Tibial nerve (tissue), 4 donors: ENCODE results near the gene ZNF471. TPM values are rescaled to one million over a fixed set of nuclear protein-coding genes. Genes with fewer than 3 reads are reported as not detected.

ENCODE experiments used
- DNase-seq, 2 donors: peaks; one replicate each; pipeline ENCODE4 v3.0.0-alpha.2; 2019; ENCODE audit warnings: low spot score in 2 of 2
- H3K27ac ChIP-seq, 4 donors: fragments of 200-600 bp; sonication (generic) in 3 of 4; one replicate each; pipeline ENCODE4 v1.5.1; 2017 to 2019; ENCODE audit warnings: mild to moderate bottlenecking in 1 of 4
- H3K27me3 ChIP-seq, 2 donors: fragments of 200-600 bp; sonication (generic) in 1 of 2; one replicate each; pipeline versions ENCODE4 v1.5.1 to v1.6.0; 2017 to 2019
- H3K36me3 ChIP-seq, 3 donors: fragments of 200-600 bp; sonication (generic); one replicate each; pipeline ENCODE4 v1.5.1; 2018 to 2019
- H3K4me1 ChIP-seq, 4 donors: fragments of 200-600 bp; sonication (generic) in 3 of 4; one replicate each; pipeline ENCODE4 v1.5.1; 2017 to 2019
- H3K4me3 ChIP-seq, 4 donors: fragments of 200-600 bp; sonication (generic) in 3 of 4; one replicate each; pipeline ENCODE4 v1.5.1; 2017 to 2019; ENCODE audit warnings: mild to moderate bottlenecking in 1 of 4, moderate library complexity in 1 of 4
- H3K9me3 ChIP-seq, 4 donors: fragments of 200-600 bp; sonication (generic) in 3 of 4; one replicate each; pipeline ENCODE4 v1.5.1; 2017 to 2019
- CTCF ChIP-seq, 5 experiments: fragments of 200-600 bp in 3 of 5; fragments of 450-650 bp in 2 of 5; sonication (generic) in 3 of 5; IDR thresholded peaks; one replicate each; pipeline ENCODE4 v1.5.1; 2016 to 2019; ENCODE audit warnings: antibody characterized with exemption in 5 of 5, mild to moderate bottlenecking in 3 of 5, moderate library complexity in 2 of 5
- EP300 ChIP-seq, 2 donors: sonication (generic); formaldehyde crosslinking; IDR thresholded peaks; one replicate each; pipeline ENCODE4 v1.6.1; 2017; ENCODE audit warnings: antibody characterized with exemption in 2 of 2, mild to moderate bottlenecking in 1 of 2
- POLR2A ChIP-seq, 2 donors: fragments of 450-650 bp; IDR thresholded peaks; one replicate each; pipeline ENCODE4 v1.6.1; 2017; ENCODE audit warnings: antibody characterized with exemption in 2 of 2, mild to moderate bottlenecking in 2 of 2, moderate library complexity in 2 of 2
- WGBS, 2 donors: methylation state at CpG; one replicate each; pipeline ENCODE4 v1.1.5; 2018; 5-methylcytosine and 5-hydroxymethylcytosine counted together
- total RNA-seq, 4 donors: library from RNA; depleted of rRNA; stranded (reverse); fragments of >200 nt; gene quantifications; one replicate each; pipeline ENCODE4 v1.1.0, GENCODE V29; 2016

The ZNF471 gene
- total RNA-seq, 4 donors from 2014 or later: 9.4 to 15.6 (median 11.3) TPM

GRCh38 chr19:56572589-56572988 lies 64.9 kb downstream of the ZNF471 start:
- no peak for DNase-seq
- H3K4me3 ChIP-seq: no peak overlapping the region
- no peak overlapping the region for H3K27ac ChIP-seq
- H3K36me3 ChIP-seq: peaks cover 15 to 93% (median 35%) of the 10 kb centered on the region in 3 donors
- peaks cover 0 to 7% (median 0%) of the 10 kb centered on the region in 4 donors for H3K4me1 ChIP-seq
- 49 to 72% methylated on average over 2 of the region's 2 CpGs for WGBS, 2 donors
- no peaks in the 10 kb centered on the region for H3K27me3 ChIP-seq
- peaks cover 13 to 96% (median 47%) of the 10 kb centered on the region in 4 donors for H3K9me3 ChIP-seq
- no peak for TF ChIP-seq EP300 (IDR thresholded peaks at IDR 0.05)
- TF ChIP-seq CTCF (IDR thresholded peaks at IDR 0.05): no peak
- TF ChIP-seq POLR2A (IDR thresholded peaks at IDR 0.05): no peak

GRCh38 chr19:56573914-56574313 lies 66.3 kb downstream of the ZNF471 start:
- no peak for TF ChIP-seq CTCF (IDR thresholded peaks at IDR 0.05)
- no peak for TF ChIP-seq EP300 (IDR thresholded peaks at IDR 0.05)
- no peak for TF ChIP-seq POLR2A (IDR thresholded peaks at IDR 0.05)
- H3K27me3 ChIP-seq: no peaks in the 10 kb centered on the region
- 98% methylated on average over 3 of the region's 3 CpGs for WGBS, 2 donors
- peaks cover 15 to 99% (median 35%) of the 10 kb centered on the region in 3 donors for H3K36me3 ChIP-seq
- no peak for DNase-seq
- H3K27ac ChIP-seq: no peak overlapping the region
- H3K4me3 ChIP-seq: no peak overlapping the region
- peaks cover 13 to 99% (median 58%) of the 10 kb centered on the region in 4 donors for H3K9me3 ChIP-seq
- no peaks in the 10 kb centered on the region for H3K4me1 ChIP-seq

GRCh38 chr19:56577719-56578602 lies 70.3 kb downstream of the ZNF471 start:
- no peak overlapping the region for H3K27ac ChIP-seq
- TF ChIP-seq POLR2A (IDR thresholded peaks at IDR 0.05) (no peak), CTCF (IDR thresholded peaks at IDR 0.05) (no peak), EP300 (IDR thresholded peaks at IDR 0.05) (no peak)
- no peak overlapping the region for H3K4me3 ChIP-seq
- H3K4me1 ChIP-seq: no peaks in the 10 kb centered on the region
- H3K9me3 ChIP-seq: peaks cover 17 to 100% (median 72%) of the 10 kb centered on the region in 4 donors
- 95 to 96% methylated on average over 11 of the region's 11 CpGs for WGBS, 2 donors
- H3K36me3 ChIP-seq: peaks cover 9 to 99% (median 11%) of the 10 kb centered on the region in 3 donors
- no peaks in the 10 kb centered on the region for H3K27me3 ChIP-seq
- DNase-seq: no peak

Other genes starting within 250 kb of the ZNF471 start
- gene EDDM13, start 235.1 kb upstream of the ZNF471 start, total RNA-seq: not detected
- gene ZSCAN5A, start 193.0 kb upstream of the ZNF471 start, total RNA-seq: 10 to 100 TPM in 2 of 4 donors, 1 to 10 TPM in 2; 5.1 to 21.3 (median 10.1) TPM
- gene ZNF582, start 114.3 kb upstream of the ZNF471 start, total RNA-seq: 1 to 10 TPM; 3.1 to 5.2 (median 4.7) TPM
- gene ZNF583, start 103.5 kb upstream of the ZNF471 start, total RNA-seq: 10 to 100 TPM in 2 of 4 donors, 1 to 10 TPM in 2; 4.5 to 14.9 (median 11.0) TPM
- gene ZNF667, start 30.5 kb upstream of the ZNF471 start, total RNA-seq: 10 to 100 TPM in 1 of 4 donors, 1 to 10 TPM in 3; 3.6 to 12.2 (median 5.8) TPM
- gene ZFP28, start 31.1 kb downstream of the ZNF471 start, total RNA-seq: 10 to 100 TPM in 3 of 4 donors, 1 to 10 TPM in 1; 9.4 to 27.5 (median 12.7) TPM
- gene ZNF470, start 59.6 kb downstream of the ZNF471 start, total RNA-seq: 1 to 10 TPM; 5.1 to 9.2 (median 5.7) TPM
- gene ZNF71, start 87.4 kb downstream of the ZNF471 start, total RNA-seq: 10 to 100 TPM in 3 of 4 donors, 1 to 10 TPM in 1; 9.0 to 13.2 (median 12.8) TPM
- gene SMIM17, start 135.3 kb downstream of the ZNF471 start, total RNA-seq: under 1 TPM in 3 of 4 donors, not detected in 1; 0.60 to 0.84 (median 0.78) TPM
- 10 to 100 TPM in 3 of 4 donors, 1 to 10 TPM in 1; 9.6 to 14.7 (median 11.7) TPM for gene ZNF835, start 163.9 kb downstream of the ZNF471 start, total RNA-seq